HepG2 (cell line): ENCODE data around the gene TNFRSF13B. TPM values are rescaled to one million over a fixed set of nuclear protein-coding genes. Genes with fewer than 3 reads are reported as not detected.

Source experiments
- ATAC-seq: fragments of 200-7000 bp; cut with Tn5 transposase; 3 replicates; pipeline ENCODE4 v1.9.1; 2020; ENCODE audit warnings: mild to moderate bottlenecking, moderate library complexity
- BruUV-seq: library from RNA; stranded (reverse); fragments of 400-500 nt; replicated peaks from 2 replicates; lab custom pipeline; 2021; lab: Mats Ljungman, UMichigan
- CTCF ChIA-PET: fragments of 300-600 bp; formaldehyde crosslinking; extraction: SDS; loops from one replicate; lab custom pipeline; 2021; ENCODE audit warnings: low total read pairs, inconsistent platforms, low intra/inter-chr PET ratio; lab: Yijun Ruan, JAX
- POLR2A ChIA-PET: fragments of 350-600 bp; sonication (Branson Sonifier 250); formaldehyde crosslinking; loops from one replicate; lab custom pipeline; 2020; ENCODE audit warnings: antibody characterized with exemption, inconsistent platforms; lab: Yijun Ruan, JAX
- DNase-seq: peaks from one replicate; pipeline ENCODE4 v3.0.0-alpha.2; 2015; ENCODE audit warnings: low spot score
- FAIRE-seq: peaks from 3 replicates; lab custom pipeline; 2011; peaks lifted over from hg19 to GRCh38; lab: Jason Lieb, UNC
- H2AFZ ChIP-seq: one replicate; pipeline ENCODE4 v1.6.1; 2011; ENCODE audit warnings: low read length, inconsistent platforms
- H3K27ac ChIP-seq: fragments of 300-600 bp; 3 replicates; pipeline ENCODE4 v1.8.0; 2011; ENCODE audit warnings: mixed run types, mild to moderate bottlenecking, mixed read lengths, low read length, inconsistent platforms; ENCODE audit not compliant: insufficient read depth; ENCODE audit errors: extremely low read length
- H3K27me3 ChIP-seq, 2 experiments: fragments of 200-600 bp in 1 of 2; 2 replicates in 1 of 2; 3 replicates in 1 of 2; pipeline versions ENCODE4 v1.6.0 to v1.8.0; 2011; ENCODE audit warnings: low read length in 2 of 2, mild to moderate bottlenecking in 2 of 2, moderate library complexity in 2 of 2, inconsistent platforms in 1 of 2; ENCODE audit not compliant: insufficient read depth in 2 of 2, control insufficient read depth in 1 of 2
- H3K36me3 ChIP-seq, 2 experiments: fragments of 200-600 bp in 1 of 2; replicated peaks in 1 of 2; 2 replicates in 1 of 2; 3 replicates in 1 of 2; pipeline versions ENCODE4 v1.5.1 to v1.8.0; 2011; ENCODE audit warnings: low read length in 2 of 2, inconsistent platforms in 1 of 2; ENCODE audit not compliant: insufficient read depth in 2 of 2, control insufficient read depth in 1 of 2
- H3K4me1 ChIP-seq: 2 replicates; pipeline ENCODE4 v1.5.1; 2012; ENCODE audit warnings: low read length, inconsistent platforms; ENCODE audit not compliant: insufficient read depth
- H3K4me2 ChIP-seq: 2 replicates; pipeline ENCODE4 v1.6.0; 2011; ENCODE audit warnings: low read depth, low read length, inconsistent platforms
- H3K4me3 ChIP-seq, 3 experiments: fragments of 200-600 bp in 1 of 3; sonication (generic), shearing (Covaris generic) in 1 of 3; replicated peaks in 1 of 3; 2 replicates each; pipeline ENCODE4 v1.5.1; 2011 to 2016; ENCODE audit warnings: low read length in 3 of 3, inconsistent platforms in 2 of 3, low read depth in 2 of 3, mild to moderate bottlenecking in 2 of 3, control low read depth in 1 of 3, mixed read lengths in 1 of 3; ENCODE audit not compliant: insufficient read depth in 1 of 3
- H3K79me2 ChIP-seq: one replicate; pipeline ENCODE4 v1.6.1; 2011; ENCODE audit warnings: low read length, inconsistent platforms; ENCODE audit not compliant: insufficient read depth
- H3K9ac ChIP-seq: 2 replicates; pipeline ENCODE4 v1.6.0; 2011; ENCODE audit warnings: mild to moderate bottlenecking, low read depth, low read length, inconsistent platforms; ENCODE audit not compliant: insufficient read depth
- H3K9me3 ChIP-seq: 2 replicates; pipeline ENCODE4 v1.5.1; 2012; ENCODE audit warnings: mild to moderate bottlenecking, low read length
- H4K20me1 ChIP-seq: 2 replicates; pipeline ENCODE4 v1.6.0; 2011; ENCODE audit warnings: inconsistent platforms, mild to moderate bottlenecking, low read length, moderate library complexity; ENCODE audit not compliant: insufficient read depth
- FLYWCH1 ChIP-seq: sonication (generic); formaldehyde crosslinking; IDR thresholded peaks from 2 replicates; pipeline ENCODE4 v1.8.1; 2023; ENCODE audit warnings: mild to moderate bottlenecking, missing genetic modification reagents
- FOSL2 ChIP-seq: sonication (generic); formaldehyde crosslinking; IDR thresholded peaks from 2 replicates; pipeline ENCODE4 v1.4.0; 2020; ENCODE audit warnings: missing genetic modification reagents
- GATA4 ChIP-seq: sonication (generic); IDR thresholded peaks from 2 replicates; pipeline ENCODE4 v1.6.1; 2016; ENCODE audit warnings: antibody characterized with exemption, low read depth, borderline replicate concordance
- HMG20A ChIP-seq: IDR thresholded peaks from 2 replicates; pipeline ENCODE4 v1.6.1; 2016; ENCODE audit warnings: borderline replicate concordance
- KLF16 ChIP-seq, 2 experiments: sonication (generic) in 1 of 2; formaldehyde crosslinking in 1 of 2; IDR thresholded peaks; 2 replicates each; pipeline versions ENCODE4 v1.6.1 to v1.8.0; 2016 to 2023; ENCODE audit warnings: missing genetic modification reagents in 2 of 2, missing compliant biosample characterization in 1 of 2
- SP5 ChIP-seq: IDR thresholded peaks from 2 replicates; pipeline ENCODE4 v1.6.1; 2016; ENCODE audit warnings: low read depth, borderline replicate concordance
- SRSF9 ChIP-seq: fragments of 200-400 bp; formaldehyde crosslinking; IDR thresholded peaks from 2 replicates; pipeline ENCODE4 v1.6.1; 2018; ENCODE audit warnings: borderline replicate concordance, mild to moderate bottlenecking, low read depth, low read length; ENCODE audit not compliant: insufficient read depth, poor library complexity, severe bottlenecking
- STAT5B ChIP-seq: sonication (generic); formaldehyde crosslinking; IDR thresholded peaks from 2 replicates; pipeline ENCODE4 v1.4.0; 2020; ENCODE audit warnings: missing genetic modification reagents
- TEAD3 ChIP-seq: optimal IDR thresholded peaks from 2 replicates; pipeline ENCODE3; 2016; ENCODE audit warnings: borderline replicate concordance
- ZNF839 ChIP-seq: sonication (generic); formaldehyde crosslinking; IDR thresholded peaks from 2 replicates; pipeline ENCODE4 v1.4.0; 2020; ENCODE audit warnings: missing genetic modification reagents, mild to moderate bottlenecking, borderline replicate concordance
- WGBS: methylation state at CpG from one replicate; pipeline ENCODE4 v1.1.6; 2017; ENCODE audit warnings: low lambda C conversion rate; 5-methylcytosine and 5-hydroxymethylcytosine counted together
- in situ Hi-C: cut with HindIII; loops from 2 replicates; pipeline ENCODE4 v1.10.0; 2017; ENCODE audit warnings: low pct_unique_long_range_greater_than_20kb; ENCODE audit not compliant: extremely low pct_ligation_motif_present
- intact Hi-C: fragments of 100-400 bp; cut with micrococcal nuclease; formaldehyde crosslinking; loops from one replicate; pipeline ENCODE4 v1.10.0; 2022; ENCODE audit not compliant: unreplicated experiment
- polyA plus RNA-seq, 8 experiments: library from polyadenylated mRNA; depleted of rRNA in 3 of 8; stranded (reverse) in 7 of 8; unstranded in 1 of 8; fragments of >200 nt; fragmentation: Illumina TruSeq in 4 of 8; extraction: Trizol in 4 of 8; gene quantifications; 2 replicates each; pipeline versions ENCODE4 v1.2.1 to v1.2.3, GENCODE V29; 2011 to 2016; ENCODE audit warnings: low read depth in 4 of 8, missing spikeins in 1 of 8, mixed read lengths in 1 of 8; ENCODE audit not compliant: insufficient read depth in 1 of 8
- total RNA-seq, 5 experiments: library from RNA; depleted of rRNA; stranded (reverse); fragments of >200 nt; fragmentation: Illumina TruSeq; extraction: Trizol; gene quantifications; 2 replicates each; pipeline ENCODE4 v1.2.3, GENCODE V29; 2016; ENCODE audit warnings: low read depth in 1 of 5
- TF ChIP-seq, protein P1 (sequence below): IDR thresholded peaks from 2 replicates; pipeline ENCODE4 v1.6.1; 2016; ENCODE audit warnings: mild to moderate bottlenecking
- TF ChIP-seq, protein P2 (sequence below): sonication (generic); formaldehyde crosslinking; IDR thresholded peaks from 2 replicates; pipeline ENCODE4 v1.9.0; 2021; ENCODE audit warnings: missing genetic modification reagents, mild to moderate bottlenecking, borderline replicate concordance
- TF ChIP-seq, protein P3 (sequence below): IDR thresholded peaks from 2 replicates; pipeline ENCODE4 v1.6.1; 2016; ENCODE audit warnings: missing biosample characterization, missing genetic modification reagents, low read depth

The TNFRSF13B gene
- total and polyA plus RNA-seq, 2 of the 13 experiments (the other 11 are each of a cell fraction or from before 2014, with no cell fraction given) = not detected

DNA sequence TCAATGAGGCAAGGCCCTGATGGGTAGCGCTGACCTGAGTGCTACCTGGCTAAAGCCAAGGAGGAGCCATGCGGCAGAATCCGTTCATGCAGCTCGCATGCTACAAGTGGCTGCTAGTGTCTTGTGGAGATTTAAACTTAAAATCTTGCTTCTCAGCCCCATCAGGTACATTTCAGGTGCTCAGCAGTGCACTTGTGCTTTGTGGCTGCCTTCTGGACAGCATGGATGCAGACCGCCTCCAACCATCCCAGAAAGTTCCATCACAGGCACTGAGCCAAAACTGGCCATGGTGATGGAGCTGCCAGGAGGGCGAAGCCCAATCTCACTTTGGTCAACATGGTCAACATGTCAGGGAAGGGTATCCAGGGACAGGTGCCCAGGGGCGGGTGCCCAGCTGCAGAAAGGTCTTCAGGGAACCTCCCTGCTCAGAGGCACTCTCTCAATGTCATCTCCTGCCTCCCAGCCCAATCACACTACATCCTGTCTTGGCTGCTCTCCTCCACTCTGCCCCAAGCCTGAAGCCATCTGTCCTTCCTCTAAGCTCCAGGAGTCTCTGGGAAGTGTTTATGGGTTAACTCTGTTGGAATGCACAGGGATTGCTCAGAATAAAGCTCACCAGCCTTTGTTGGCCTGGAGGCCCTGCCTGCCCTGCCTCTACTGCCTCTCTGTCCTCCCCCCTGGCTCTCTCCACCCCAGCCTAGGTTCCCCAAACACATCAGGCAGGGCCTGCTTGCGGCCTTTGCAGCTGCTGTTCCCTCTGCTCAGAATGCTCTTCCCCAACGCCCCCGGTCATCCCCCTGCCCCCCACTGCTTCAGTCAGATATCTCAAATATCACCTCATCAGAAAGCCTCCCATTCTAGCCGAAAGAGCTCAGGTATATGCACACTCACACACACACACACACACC, 18.3 kb upstream of the TNFRSF13B start (continued):
- no peak for TF ChIP-seq ZNF839

DNA sequence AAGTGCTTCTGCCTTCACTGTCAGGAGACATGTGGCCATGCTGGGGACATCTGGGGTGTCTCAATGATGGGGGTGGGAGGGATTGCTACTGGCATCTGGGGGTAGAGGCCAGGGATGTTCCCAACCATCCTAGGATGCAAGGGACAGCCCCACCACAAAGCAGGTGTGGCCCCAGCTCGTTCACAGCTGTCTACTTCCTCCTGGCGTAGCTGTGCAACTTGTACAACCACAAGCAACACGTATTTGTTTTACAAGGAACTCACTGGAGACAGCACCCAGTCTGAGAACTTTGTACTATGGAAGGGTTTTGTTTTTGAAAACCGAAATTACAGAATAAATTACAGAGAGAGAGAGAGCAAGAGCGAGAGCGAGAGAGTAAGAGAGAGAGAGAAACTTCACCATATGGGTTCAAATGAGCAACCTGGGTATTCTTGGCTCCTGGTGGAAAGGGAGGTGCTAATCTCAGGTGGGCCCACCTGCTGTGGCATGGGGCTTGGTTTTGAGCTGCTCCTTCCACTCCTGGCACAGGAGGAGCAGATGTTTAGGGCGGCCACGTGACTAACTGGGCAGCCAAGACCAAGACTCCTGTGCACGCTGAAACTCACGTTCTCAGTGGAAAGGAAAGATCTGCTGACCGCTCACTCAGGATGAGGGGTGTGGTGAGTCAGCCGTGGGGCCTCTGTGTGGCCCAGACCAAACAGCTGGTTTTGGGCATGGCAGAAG, 17.5 kb upstream of the TNFRSF13B start:
- Histone ChIP-seq H3K9me3 (no peaks in the 10 kb centered on the region), H3K27me3 (peaks cover 0 to 8% of the 10 kb centered on the region in 2 experiments; a peak in 2 of 5 replicates), H2AFZ (no peak overlapping the region), H3K27ac (no peak overlapping the region), H3K4me1 (no peaks in the 10 kb centered on the region), H3K4me2 (no peak overlapping the region), H3K4me3 (no peak overlapping the region), H3K79me2 (no peaks in the 10 kb centered on the region), H3K9ac (no peak overlapping the region), H4K20me1 (no peaks in the 10 kb centered on the region), H3K36me3 (no peaks in the 10 kb centered on the region)
- in situ Hi-C loops (loop anchor here (5.0 kb wide), 1 partner anchor 67 kb away; no protein-coding TSS in a partner anchor), intact Hi-C loops (no loop called here)
- FAIRE-seq (no peak), DNase-seq (no peak), ATAC-seq (no peak)
- POLR2A ChIA-PET = no interaction called here
- CTCF ChIA-PET = no interaction called here
- WGBS = 18% methylated on average over 6 of the region's 12 CpGs
- no TSS peak for BruUV-seq
- TF ChIP-seq FOSL2 (CRISPR knock-in tag) (no peak), HMG20A (no peak), FLYWCH1 (CRISPR knock-in tag) (no peak), SP5 (CRISPR knock-in tag) (no peak), SRSF9 (no peak), KLF16 (CRISPR knock-in tag; IDR thresholded peaks at IDR 0.05) (no peak), TEAD3 (CRISPR knock-in tag) (no peak), GATA4 (no peak), STAT5B (no peak)
- TF ChIP-seq, protein P1, sequence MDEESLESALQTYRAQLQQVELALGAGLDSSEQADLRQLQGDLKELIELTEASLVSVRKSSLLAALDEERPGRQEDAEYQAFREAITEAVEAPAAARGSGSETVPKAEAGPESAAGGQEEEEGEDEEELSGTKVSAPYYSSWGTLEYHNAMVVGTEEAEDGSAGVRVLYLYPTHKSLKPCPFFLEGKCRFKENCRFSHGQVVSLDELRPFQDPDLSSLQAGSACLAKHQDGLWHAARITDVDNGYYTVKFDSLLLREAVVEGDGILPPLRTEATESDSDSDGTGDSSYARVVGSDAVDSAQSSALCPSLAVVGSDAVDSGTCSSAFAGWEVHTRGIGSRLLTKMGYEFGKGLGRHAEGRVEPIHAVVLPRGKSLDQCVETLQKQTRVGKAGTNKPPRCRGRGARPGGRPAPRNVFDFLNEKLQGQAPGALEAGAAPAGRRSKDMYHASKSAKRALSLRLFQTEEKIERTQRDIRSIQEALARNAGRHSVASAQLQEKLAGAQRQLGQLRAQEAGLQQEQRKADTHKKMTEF (CRISPR knock-in tag) = no peak
- TF ChIP-seq, protein P2, sequence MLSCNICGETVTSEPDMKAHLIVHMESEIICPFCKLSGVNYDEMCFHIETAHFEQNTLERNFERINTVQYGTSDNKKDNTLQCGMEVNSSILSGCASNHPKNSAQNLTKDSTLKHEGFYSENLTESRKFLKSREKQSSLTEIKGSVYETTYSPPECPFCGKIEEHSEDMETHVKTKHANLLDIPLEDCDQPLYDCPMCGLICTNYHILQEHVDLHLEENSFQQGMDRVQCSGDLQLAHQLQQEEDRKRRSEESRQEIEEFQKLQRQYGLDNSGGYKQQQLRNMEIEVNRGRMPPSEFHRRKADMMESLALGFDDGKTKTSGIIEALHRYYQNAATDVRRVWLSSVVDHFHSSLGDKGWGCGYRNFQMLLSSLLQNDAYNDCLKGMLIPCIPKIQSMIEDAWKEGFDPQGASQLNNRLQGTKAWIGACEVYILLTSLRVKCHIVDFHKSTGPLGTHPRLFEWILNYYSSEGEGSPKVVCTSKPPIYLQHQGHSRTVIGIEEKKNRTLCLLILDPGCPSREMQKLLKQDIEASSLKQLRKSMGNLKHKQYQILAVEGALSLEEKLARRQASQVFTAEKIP (CRISPR knock-in tag) = no peak
- TF ChIP-seq, protein P3, sequence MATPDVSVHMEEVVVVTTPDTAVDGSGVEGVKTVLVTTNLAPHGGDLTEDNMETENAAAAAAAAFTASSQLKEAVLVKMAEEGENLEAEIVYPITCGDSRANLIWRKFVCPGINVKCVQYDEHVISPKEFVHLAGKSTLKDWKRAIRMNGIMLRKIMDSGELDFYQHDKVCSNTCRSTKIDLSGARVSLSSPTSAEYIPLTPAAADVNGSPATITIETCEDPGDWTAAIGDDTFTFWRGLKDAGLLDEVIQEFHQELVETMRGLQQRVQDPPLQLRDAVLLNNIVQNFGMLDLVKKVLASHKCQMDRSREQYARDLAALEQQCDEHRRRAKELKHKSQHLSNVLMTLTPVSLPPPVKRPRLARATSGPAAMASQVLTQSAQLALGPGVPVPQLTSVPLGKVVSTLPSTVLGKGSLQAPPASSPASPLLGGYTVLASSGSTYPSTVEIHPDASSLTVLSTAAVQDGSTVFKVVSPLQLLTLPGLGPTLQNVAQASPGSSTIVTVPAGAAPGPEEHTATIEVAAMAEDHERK (CRISPR knock-in tag) = no peak
